CD4-positive, alpha-beta T cell (primary cell): Measurements from ENCODE around the gene VPS26B. TPM values are rescaled to one million over a fixed set of nuclear protein-coding genes. Genes with fewer than 3 reads are reported as not detected.

Experiments
- ATAC-seq: fragments of 200-7000 bp; cut with Tn5 transposase; one replicate; pipeline ENCODE4 v1.10.0; 2022; ENCODE audit warnings: mild to moderate bottlenecking; ENCODE audit not compliant: poor library complexity
- CTCF ChIA-PET: fragments of 350-600 bp; sonication (Branson Sonifier 250); formaldehyde crosslinking; loops from one replicate; lab custom pipeline; 2021; ENCODE audit warnings: antibody characterized with exemption, inconsistent platforms; lab: Charles Lee
- POLR2A ChIA-PET: fragments of 350-600 bp; sonication (Branson Sonifier 250); formaldehyde crosslinking; loops from one replicate; lab custom pipeline; 2021; ENCODE audit warnings: antibody characterized with exemption, inconsistent platforms; lab: Charles Lee
- DNase-seq, 14 experiments: peaks; one replicate each; pipeline ENCODE4 v3.0.0-alpha.2; 2013 to 2020; ENCODE audit warnings: mixed read lengths in 2 of 14
- H3K27ac ChIP-seq, 2 donors: one replicate each; pipeline versions ENCODE4 v1.5.1 to v1.7.0; 2013; ENCODE audit warnings: low read length in 2 of 2, low read depth in 1 of 2, mild to moderate bottlenecking in 1 of 2
- H3K27me3 ChIP-seq, 2 experiments: 1 replicate in 1 of 2; 2 replicates in 1 of 2; pipeline versions ENCODE4 v1.6.1 to v1.7.0; 2013; ENCODE audit warnings: low read length in 2 of 2, control low read depth in 1 of 2, mild to moderate bottlenecking in 1 of 2, moderate library complexity in 1 of 2; ENCODE audit not compliant: insufficient read depth in 2 of 2, control insufficient read depth in 1 of 2
- H3K36me3 ChIP-seq: one replicate; pipeline ENCODE4 v1.6.1; 2013; ENCODE audit warnings: low read length, control low read depth; ENCODE audit not compliant: insufficient read depth
- H3K4me1 ChIP-seq: one replicate; pipeline ENCODE4 v1.6.1; 2013; ENCODE audit warnings: low read length, control low read depth; ENCODE audit not compliant: insufficient read depth
- H3K4me3 ChIP-seq: one replicate; pipeline ENCODE4 v1.5.1; 2013; ENCODE audit warnings: mild to moderate bottlenecking, low read length, moderate library complexity
- H3K9me3 ChIP-seq, 2 experiments: 1 replicate in 1 of 2; 2 replicates in 1 of 2; pipeline versions ENCODE4 v1.6.1 to v1.7.0; 2013; ENCODE audit warnings: low read length in 2 of 2, mild to moderate bottlenecking in 2 of 2, control low read depth in 1 of 2, moderate library complexity in 1 of 2; ENCODE audit not compliant: control insufficient read depth in 1 of 2, insufficient read depth in 1 of 2
- H3K27ac Mint-ChIP-seq: one replicate; pipeline ENCODE4 v1.8.0; 2020; ENCODE audit warnings: mixed read lengths
- H3K27me3 Mint-ChIP-seq: one replicate; pipeline ENCODE4 v1.8.0; 2021; ENCODE audit warnings: mixed read lengths
- H3K36me3 Mint-ChIP-seq: one replicate; pipeline ENCODE4 v1.8.0; 2021; ENCODE audit warnings: low read depth, mixed read lengths
- H3K4me1 Mint-ChIP-seq: one replicate; pipeline ENCODE4 v1.8.0; 2021; ENCODE audit warnings: low read depth, mixed read lengths
- H3K4me3 Mint-ChIP-seq: one replicate; pipeline ENCODE4 v1.8.0; 2020; ENCODE audit warnings: mild to moderate bottlenecking, mixed read lengths
- H3K9me3 Mint-ChIP-seq: one replicate; pipeline ENCODE4 v1.8.0; 2020; ENCODE audit warnings: mixed read lengths
- CTCF ChIP-seq: fragments of 200-600 bp; IDR thresholded peaks from one replicate; pipeline ENCODE4 v1.8.0; 2022; ENCODE audit warnings: antibody characterized with exemption, mild to moderate bottlenecking
- intact Hi-C, 2 experiments: fragments of 100-400 bp; cut with DNase I in 1 of 2; cut with micrococcal nuclease in 1 of 2; formaldehyde crosslinking; loops; one replicate each; pipeline versions ENCODE4 v1.15.1 to v1.9.0; 2023 to 2025; cut with DNase I, micrococcal nuclease
- total RNA-seq, 174 experiments: library from RNA in 2 of 174; stranded (reverse) in 2 of 174; gene quantifications; one replicate each; pipeline ENCODE4 v1.2.3 and lab custom pipeline; 2021 to 2026

Gene VPS26B
- total RNA-seq, 2 experiments from 2014 or later = 41.6 to 42.2 TPM

DNA sequence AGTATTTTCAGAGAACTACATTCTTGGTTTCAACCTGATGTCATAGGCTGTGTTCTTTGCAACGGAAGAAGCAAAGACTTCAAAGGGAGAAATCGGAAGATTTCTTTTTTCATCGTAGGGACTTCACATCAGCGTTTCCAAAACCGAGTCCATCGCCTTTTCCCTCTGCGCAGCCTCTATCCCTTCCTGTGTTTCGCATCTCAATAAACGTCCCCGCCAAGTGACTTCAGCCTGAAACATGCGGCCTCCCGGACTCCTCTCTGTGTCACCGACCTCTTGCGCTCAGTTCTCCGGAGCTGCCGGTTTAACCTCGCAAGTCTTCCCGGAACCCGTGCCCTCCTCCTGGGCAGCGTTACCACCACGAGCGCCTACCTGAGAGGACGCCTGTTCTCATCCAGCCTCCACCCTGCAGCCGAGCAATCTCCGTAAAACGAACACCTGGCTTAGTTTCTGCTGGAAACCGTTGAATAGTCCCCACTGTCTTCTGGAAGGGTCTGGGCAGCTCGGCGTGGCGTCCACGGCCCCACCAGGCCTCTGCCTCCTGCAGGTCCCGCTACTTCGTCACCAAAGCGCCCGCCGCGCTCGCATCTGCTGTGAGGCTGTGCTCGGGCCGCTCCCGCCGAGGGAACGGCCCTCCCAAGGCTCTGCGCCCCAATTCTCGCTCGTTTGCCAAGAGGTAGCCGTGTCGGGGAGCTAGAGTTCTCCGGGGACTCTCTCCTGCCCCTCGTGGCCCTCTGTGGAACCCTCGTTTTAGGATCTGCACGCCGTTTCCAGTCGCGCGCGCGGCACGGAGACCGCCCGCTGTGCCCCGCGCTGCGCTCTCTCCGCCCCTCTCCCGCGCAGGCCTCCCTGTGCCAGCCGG, 51.3 kb downstream of the VPS26B start, which contains the start of gene GLB1L3:
GLB1L3 (plus strand) TSS at position 846 of the 862 bp plus-strand sequence. CDS start 362 bp downstream, outside the sequence.
- Histone ChIP-seq H3K36me3 (no peaks in the 10 kb centered on the region), H3K4me3 (peak within 1 kb of the TSS; percentile 91), H3K27me3 (peaks cover 6% of the 10 kb centered on the region in 2 experiments), H3K4me1 (peaks cover 33% of the 10 kb centered on the region), H3K27ac (peak within 1 kb of the TSS; percentile 50 to 52), H3K9me3 (peaks cover 3 to 18% of the 10 kb centered on the region in 2 experiments)
- ChIA-PET POLR2A (interaction anchor here (0.6 to 7.2 kb wide), 10 partner anchors 12 to 207 kb away, joined by 3 to 54 read pairs (median 4); partner anchors contain the start of genes ACAD8, JAM3, NCAPD3 and THYN1), CTCF (interaction anchor here (0.6 to 3.4 kb wide), 17 partner anchors 10 to 337 kb away, joined by 3 to 23 read pairs (median 4); partner anchors contain the start of genes ACAD8, GLB1L2, NCAPD3 and THYN1)
- Mint-ChIP-seq H3K36me3 (peaks cover 12% of the 10 kb centered on the region), H3K27ac (peak within 1 kb of the TSS; percentile 83), H3K4me1 (peaks cover 55% of the 10 kb centered on the region), H3K9me3 (no peaks in the 10 kb centered on the region), H3K4me3 (peak within 1 kb of the TSS; percentile 92), H3K27me3 (peaks cover 3% of the 10 kb centered on the region)
- ATAC-seq (peak; percentile 93), DNase-seq (peak; percentile 62 to 90 (median 74))
- intact Hi-C loops = loop anchor here (1.0 to 5.0 kb wide), 6 partner anchors 22 to 69 kb away; partner anchors contain the start of genes ACAD8 (in 1 of the 2), GLB1L2 (in 1 of the 2), THYN1 (in 1 of the 2) and VPS26B (in 1 of the 2)
- TF ChIP-seq CTCF = peak; percentile 76

GRCh38 chr11:134276396-134277182, 52.1 kb downstream of the VPS26B start:
- CTCF ChIA-PET = interaction anchor here (0.7 to 3.4 kb wide), 14 partner anchors 11 to 328 kb away, joined by 3 to 23 read pairs (median 5); partner anchors contain the start of genes ACAD8, GLB1L2, NCAPD3 and THYN1
- H3K36me3 ChIP-seq = no peaks in the 10 kb centered on the region
- H3K36me3 Mint-ChIP-seq = peaks cover 12% of the 10 kb centered on the region
- peak overlapping the region; percentile 92 for H3K4me3 Mint-ChIP-seq
- TF ChIP-seq CTCF = peak; percentile 33
- POLR2A ChIA-PET = interaction anchor here (0.6 to 7.2 kb wide), 10 partner anchors 11 to 208 kb away, joined by 3 to 54 read pairs (median 4); partner anchors contain the start of genes ACAD8, JAM3, NCAPD3 and THYN1
- no peaks in the 10 kb centered on the region for H3K9me3 Mint-ChIP-seq
- ATAC-seq (no peak), DNase-seq (no peak)
- intact Hi-C loops = loop anchor here (1.0 to 5.0 kb wide), 6 partner anchors 23 to 70 kb away; partner anchors contain the start of genes ACAD8 (in 1 of the 2), GLB1L2 (in 1 of the 2), THYN1 (in 1 of the 2) and VPS26B (in 1 of the 2)
- peaks cover 3% of the 10 kb centered on the region for H3K27me3 Mint-ChIP-seq
- peaks cover 28% of the 10 kb centered on the region for H3K4me1 ChIP-seq
- no peak overlapping the region for H3K27ac ChIP-seq
- H3K27ac Mint-ChIP-seq = peak overlapping the region; percentile 83
- peaks cover 6% of the 10 kb centered on the region in 2 experiments for H3K27me3 ChIP-seq
- H3K4me3 ChIP-seq = peak overlapping the region; percentile 91
- peaks cover 3 to 18% of the 10 kb centered on the region in 2 experiments for H3K9me3 ChIP-seq
- H3K4me1 Mint-ChIP-seq = peaks cover 47% of the 10 kb centered on the region
